GM12891 (cell line): ENCODE results near the gene DBNDD2.

Experiments used
- POLR2A ChIP-seq: IDR thresholded peaks from 2 replicates; pipeline ENCODE4 v1.6.1; 2011; ENCODE audit warnings: low read depth, low read length, control low read depth
- SPI1 ChIP-seq: IDR thresholded peaks from 2 replicates; pipeline ENCODE4 v1.6.1; 2011; ENCODE audit warnings: low read depth, low read length, control low read depth

DNA sequence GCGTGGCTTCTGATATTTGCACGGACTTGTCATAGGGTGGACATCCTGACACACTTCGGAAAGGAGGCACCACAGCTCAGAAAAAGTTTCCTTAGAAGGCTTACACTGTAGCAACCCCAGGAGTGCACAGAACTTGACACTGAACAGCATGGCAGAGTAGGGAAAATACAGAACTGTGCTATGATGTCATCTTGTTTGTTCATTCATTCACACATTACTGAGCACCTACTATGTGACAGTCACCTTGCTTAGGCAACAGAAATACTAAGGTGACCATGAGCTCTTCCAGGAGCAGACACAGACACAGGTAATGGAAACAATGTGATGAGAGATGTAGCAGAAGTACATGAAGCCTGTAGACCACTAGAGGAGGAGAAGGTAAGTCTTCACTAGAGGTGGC, 5.4 kb downstream of the DBNDD2 start:
- TF ChIP-seq POLR2A (no peak), SPI1 (no peak)
